Measurements from ENCODE around the gene IFNL2.
"Not testable (repeated sequence)": the region's sequence is repeated elsewhere in the genome, so short reads cannot be mapped to it uniquely, and the experiment has no call there.

The IFNL2 gene

DNA sequence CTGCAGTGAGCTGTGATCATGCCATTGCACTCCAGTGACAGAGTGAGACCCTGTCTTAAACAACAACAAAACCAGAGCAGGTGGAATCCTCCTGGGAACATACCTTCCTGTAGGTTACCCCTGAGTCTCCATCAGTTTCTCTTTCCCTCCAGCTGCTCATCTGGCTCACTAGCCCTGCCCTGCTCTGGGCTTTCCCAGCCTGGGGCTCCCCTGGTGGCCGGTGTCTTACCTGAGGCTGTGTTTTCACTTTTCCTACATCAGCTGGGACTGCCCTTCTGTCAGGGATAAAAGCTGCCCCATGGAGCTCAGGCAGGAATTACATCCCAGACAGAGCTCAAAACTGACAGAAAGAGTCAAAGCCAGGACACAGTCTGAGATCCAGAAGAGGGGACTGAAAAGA lies at the start of gene IFNL2:
IFNL2 (plus strand) TSS at position 312 of the 400 bp plus-strand sequence. CDS start 173 bp downstream, outside the sequence.
- not testable (repeated sequence) for DNase-seq

DNA sequence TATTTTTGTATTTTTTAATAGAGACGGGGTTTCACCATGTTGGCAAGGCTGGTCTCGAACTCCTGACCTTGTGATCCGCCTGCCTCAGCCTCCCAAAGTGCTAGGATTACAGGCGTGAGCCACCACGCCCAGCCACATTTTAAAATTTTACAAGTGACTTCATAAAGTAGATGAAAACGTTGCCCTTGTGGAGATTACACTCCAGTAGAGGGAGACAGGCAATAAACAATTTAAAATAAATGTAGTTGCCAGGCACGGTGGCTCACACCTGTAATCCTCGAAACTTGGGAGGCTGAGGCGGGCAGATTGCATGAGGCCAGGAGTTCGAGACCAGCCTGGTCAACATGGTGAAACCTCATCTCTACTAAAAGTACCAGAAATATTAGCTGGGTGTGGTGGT lies 49.1 kb upstream of the IFNL2 start:
- not testable (repeated sequence) for DNase-seq

DNA sequence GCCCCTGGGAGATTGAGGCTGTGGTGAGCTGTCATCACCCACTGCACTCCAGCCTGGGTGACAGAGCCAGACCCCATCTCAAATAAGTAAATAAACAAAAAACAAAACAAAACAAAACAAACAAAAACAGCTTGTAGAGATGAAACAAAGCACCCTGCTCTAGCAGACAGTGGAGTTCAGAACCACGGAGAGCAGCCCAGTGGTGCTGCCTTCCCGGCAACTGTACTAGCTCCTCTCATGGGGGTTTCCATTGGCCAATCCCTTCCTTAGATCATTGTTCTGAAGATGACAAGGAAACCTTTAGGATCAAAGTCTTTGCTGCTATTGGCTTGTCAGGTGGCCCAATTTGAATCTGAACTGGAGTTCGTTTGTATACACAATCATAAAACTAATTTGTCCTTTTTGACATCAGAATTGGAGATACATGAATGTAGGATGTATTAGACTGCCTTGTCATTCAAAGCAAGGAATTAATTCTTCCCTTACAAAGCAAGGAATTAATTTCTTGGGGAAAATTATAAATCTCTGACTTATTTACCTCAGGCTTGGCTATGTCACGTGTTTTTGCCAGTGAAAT lies 44.4 kb upstream of the IFNL2 start:
- DNase-seq = no peak

DNA sequence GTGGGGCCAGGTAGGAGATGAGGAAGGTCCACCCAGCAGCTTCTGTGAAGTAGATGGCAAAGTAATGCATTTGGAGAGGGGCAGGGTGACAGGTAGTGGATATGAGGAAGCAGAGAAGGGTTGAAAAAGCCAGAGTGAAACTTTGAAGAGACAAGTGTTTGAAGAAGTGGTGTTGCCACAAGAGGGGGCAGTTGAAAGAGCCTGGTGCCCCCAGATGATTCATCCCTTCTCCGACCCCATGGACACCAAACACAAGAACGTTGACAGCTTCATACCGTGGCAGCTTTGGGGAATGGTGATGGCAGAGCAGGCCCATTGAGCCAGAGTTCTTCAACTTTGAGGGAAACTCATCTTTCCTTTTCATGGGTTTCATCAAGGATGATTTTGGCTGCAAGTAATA lies 43.3 kb upstream of the IFNL2 start:
- no peak for DNase-seq

DNA sequence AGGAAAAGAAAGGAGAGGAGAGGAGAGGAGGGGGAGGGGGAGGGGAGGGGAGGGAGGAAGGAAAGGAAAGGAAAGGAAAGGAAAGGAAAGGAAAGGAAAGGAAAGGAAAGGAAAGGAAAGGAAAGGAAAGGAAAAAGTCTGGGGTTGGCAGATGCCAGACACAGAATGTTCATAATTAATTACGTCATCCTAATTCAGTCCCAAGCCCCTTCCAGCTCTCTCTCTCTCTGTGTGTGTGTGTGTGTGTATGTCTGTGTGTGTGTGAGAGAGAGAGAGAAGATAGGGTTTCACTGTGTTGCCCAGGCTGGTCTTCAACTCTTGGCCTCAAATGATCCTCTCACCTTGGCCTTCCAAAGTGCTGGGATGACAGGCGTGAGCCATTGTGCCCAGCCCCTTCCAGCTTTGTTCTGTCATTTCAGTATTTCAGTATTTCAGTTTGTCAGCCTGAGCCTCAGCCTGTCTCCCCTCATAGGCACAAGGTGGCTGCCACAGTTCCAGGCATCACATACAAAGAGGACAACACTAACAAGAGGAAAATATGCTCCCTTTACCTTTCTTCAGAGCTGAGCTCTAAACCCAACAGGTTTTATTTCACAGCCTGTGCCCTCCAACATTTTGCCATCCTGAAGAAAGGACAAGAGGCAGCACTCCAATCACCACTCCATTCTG lies 38.0 kb upstream of the IFNL2 start:
- no peak for DNase-seq

DNA sequence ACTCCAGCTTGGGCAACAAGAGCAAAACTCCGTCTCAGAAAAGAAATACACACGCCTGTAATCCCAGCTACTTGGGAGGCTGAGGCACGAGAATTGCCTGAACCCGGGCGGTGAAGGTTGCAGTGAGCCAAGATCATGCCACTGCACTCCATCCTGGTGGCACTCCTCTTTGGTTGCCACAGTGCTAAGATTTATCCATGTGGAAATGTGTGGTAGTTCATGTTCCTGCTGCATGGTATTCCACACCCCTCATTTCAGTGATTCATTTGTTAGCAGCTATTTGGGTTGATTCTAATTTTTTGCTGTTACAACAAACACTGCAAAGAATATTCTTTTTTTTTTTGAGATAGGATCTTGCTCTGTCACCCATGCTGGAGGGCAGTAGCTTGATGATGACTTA lies 35.5 kb upstream of the IFNL2 start:
- no peak for DNase-seq

DNA sequence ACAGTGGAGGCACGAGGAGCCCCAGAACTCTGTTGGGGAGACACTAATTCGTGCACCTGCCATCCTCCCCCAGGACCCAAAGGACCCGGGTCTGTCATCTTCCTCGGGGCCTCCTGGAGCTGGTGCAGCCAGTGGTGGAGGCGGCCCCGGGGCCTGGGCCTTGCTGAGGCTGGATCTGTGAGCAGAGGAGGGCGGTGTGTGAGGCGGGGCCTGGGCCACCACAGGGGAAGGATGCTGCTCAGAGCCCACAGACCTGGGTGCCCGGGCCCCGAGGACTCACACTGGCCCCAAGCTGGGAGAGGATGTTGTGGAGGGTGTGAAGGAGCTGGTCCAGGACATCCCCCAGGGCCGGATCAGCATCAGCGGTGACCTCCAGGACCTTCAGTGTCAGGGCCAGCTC lies 31.7 kb upstream of the IFNL2 start:
- peak; percentile 47 for DNase-seq

DNA sequence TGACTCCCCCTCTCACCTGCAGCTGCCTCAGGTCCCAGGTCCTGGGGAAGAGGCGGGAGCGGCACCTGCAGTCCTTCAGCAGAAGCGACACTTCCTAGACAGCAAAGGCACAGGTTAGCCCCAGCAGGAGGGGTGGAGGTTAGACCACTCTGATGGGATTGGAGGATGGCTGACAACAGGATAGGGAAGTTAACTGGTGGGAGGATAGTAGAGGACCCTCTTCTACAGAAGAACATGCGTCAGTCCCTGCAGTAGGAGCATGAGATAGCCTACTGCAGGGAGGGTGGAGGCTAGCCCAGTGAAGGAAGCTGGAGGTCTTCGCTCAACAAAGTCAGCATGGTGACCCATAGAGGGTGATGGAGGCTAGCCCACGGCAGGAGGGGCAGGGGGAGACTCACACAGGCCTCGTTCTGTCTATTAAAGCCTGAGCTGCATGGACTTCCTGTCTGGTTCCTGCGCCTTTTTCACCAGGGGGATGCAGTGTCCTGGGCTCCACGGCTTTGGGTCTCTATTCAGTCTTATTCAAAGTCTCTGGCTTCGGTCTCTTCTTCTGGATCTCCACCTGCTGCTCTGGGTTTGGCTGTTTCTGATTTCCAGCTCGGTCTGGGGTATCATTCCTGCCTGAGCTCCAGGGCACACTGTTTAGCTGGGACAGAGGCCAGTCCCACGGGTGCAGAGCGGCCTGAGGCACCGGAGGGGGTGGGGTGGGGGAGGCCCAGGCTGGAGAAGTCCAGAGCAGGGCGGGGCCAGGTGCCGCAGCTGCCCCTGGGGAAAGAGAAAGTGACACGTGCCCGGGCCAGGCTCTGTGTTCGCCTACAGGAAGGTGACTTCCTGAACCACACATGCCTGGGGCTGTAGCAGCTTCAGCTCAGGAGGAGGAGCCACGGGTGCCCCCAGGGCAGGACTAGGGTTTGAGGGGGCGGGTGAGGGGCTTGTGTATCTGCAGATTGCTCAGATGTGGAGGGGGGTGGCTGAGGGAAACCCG lies 30.7 kb upstream of the IFNL2 start:
- peak; percentile 52 for DNase-seq

DNA sequence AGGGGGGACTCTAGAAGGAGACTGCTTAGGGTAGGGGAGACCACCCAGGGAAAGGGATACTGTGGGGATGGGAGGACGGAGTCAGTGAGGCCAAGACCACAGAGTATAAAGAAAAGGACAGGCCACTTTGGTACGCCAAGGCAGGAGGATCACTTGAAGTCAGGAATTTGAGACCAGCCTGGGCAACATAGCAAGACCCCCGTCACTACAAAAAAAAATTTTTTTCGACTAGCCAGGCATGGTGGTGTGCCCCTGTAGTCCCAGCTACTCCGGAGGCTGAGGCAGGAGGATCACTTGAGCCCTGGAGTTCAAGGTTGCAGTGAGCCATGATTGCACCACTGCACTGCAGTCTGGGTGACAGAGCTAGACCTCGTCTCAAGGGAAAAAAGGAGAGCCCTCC lies 30.0 kb upstream of the IFNL2 start:
- DNase-seq = no peak

DNA sequence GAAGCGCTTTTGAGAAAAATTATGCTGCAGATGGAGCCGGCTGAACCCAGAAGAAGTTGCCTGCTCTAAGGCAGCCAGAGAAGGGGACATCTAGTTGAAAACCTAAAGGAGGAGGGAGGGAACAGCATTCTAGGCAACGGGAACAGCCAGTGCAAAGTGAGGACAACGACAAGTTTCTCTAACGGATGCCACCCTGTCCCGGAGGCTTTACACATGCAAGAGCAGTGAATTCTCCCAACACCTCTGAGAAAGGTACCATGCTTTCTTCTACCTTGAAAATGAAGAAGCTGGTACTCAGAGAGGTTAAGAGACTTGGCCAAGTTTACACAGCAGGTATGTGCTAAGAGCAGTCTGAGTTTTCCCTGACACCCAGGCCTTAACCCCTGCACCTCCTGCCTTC lies 29.3 kb upstream of the IFNL2 start:
- DNase-seq = no peak

DNA sequence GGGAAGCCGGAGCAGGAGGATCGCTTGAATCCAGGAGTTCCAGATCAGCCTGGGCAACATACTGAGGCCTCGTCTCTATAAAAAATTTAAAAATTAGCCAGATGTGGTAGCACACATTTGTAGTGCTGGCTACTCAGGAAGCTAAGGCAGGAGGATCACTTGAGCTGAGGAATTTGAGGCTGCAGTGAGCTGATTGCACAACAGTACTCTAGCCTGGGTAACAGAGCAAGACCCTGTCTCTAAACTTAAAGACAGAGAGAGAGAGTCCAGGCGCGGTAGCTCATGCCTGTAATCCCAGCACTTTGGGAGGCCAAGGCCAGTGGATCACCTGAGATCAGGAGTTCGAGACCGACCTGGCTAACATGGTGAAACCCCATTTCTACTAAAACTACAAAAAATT lies 27.8 kb upstream of the IFNL2 start:
- DNase-seq = no peak

DNA sequence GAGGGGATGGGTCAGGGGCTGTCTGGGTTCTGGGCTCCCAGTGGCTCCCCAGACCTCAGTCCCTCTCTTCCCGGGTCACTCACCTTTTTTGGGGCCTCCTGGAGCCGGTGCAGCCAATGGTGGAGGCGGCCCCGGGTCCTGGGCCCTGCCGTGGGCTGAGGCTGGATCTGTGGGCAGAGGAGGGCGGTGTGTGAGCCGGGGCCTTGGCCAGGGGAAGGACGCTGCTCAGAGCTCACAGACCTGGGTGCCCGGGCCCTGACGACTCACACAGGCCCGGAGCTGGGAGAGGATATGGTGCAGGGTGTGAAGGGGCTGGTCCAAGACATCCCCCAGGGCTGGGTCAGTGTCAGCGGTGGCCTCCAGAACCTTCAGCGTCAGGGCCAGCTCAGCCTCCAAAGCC lies 24.5 kb upstream of the IFNL2 start:
- DNase-seq = not testable (repeated sequence)

DNA sequence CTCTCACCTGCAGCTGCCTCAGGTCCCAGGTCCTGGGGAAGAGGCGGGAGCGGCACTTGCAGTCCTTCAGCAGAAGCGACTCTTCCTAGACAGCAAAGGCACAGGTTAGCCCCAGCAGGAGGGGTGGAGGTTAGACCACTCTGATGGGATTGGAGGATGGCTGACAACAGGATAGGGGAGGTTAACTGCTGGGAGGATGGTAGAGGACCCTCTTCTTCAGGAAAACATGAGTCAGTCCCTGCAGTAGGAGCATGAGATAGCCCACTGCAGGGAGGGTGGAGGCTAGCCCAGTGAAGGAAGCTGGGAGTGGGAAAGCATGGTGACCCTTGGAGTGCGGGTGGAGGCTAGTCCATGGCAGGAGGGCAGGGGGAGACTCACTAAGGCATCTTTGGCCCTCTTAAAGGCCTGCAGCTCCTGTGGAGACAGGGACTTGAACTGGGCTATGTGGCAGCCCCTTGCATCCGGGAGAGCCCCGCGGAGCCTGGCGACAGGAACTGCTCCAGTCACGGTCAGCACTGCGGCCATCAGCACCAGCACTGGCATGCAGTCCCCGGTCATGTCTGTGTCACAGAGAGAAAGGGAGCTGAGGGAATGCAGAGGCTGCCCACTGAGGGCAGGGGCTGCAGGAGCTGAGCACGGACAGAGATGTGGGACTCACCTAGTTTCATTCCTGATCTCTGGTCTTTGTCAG lies 23.6 kb upstream of the IFNL2 start, which contains the start of gene IFNL3:
IFNL3 (minus strand) TSS at position 597 of the 691 bp plus-strand sequence; CDS start at position 558, 39 bp downstream.
- not testable (repeated sequence) for DNase-seq

DNA sequence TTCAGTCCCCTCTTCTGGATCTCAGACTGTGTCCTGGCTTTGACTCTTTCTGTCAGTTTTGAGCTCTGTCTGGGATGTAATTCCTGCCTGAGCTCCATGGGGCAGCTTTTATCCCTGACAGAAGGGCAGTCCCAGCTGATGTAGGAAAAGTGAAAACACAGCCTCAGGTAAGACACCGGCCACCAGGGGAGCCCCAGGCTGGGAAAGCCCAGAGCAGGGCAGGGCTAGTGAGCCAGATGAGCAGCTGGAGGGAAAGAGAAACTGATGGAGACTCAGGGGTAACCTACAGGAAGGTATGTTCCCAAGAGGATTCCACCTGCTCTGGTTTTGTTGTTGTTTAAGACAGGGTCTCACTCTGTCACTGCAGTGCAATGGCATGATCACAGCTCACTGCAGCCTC lies 23.0 kb upstream of the IFNL2 start:
- DNase-seq = not testable (repeated sequence)

DNA sequence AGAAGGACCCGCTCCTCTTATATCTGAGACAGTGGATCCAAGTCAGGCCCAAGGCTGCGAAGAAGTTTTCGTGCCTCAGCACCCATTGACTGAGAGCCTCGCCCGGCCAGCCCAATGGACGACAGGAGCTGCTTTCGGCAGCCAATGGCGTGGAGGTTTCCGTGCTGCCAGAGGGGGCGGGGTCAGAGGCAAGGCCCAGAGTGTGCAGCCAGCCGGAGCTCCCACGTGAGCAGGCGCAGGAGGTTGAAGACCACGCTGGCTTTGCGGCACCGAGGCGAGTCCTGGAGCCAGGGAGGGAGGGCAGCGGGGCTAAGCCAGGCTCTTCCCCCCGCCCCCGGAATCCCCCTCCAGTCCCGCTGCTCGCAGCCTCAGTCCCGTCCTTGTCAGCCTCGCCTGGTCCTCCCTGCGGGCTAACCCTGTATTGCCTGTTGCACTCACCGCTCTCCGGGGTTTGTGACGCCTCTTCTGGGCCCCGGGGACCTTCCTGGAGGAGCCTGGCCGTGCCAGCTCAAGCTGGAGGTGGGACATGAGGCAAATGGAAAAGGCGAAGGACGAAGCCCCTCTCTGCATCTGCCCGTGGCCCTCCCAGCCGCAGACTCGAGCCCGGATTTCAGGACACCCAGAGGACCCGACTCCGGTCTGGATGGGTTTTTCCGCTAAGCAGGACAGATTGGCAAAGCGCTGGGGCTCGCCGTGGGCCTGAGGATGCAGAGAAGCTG lies 21.1 kb upstream of the IFNL2 start:
- peak; percentile 32 for DNase-seq

DNA sequence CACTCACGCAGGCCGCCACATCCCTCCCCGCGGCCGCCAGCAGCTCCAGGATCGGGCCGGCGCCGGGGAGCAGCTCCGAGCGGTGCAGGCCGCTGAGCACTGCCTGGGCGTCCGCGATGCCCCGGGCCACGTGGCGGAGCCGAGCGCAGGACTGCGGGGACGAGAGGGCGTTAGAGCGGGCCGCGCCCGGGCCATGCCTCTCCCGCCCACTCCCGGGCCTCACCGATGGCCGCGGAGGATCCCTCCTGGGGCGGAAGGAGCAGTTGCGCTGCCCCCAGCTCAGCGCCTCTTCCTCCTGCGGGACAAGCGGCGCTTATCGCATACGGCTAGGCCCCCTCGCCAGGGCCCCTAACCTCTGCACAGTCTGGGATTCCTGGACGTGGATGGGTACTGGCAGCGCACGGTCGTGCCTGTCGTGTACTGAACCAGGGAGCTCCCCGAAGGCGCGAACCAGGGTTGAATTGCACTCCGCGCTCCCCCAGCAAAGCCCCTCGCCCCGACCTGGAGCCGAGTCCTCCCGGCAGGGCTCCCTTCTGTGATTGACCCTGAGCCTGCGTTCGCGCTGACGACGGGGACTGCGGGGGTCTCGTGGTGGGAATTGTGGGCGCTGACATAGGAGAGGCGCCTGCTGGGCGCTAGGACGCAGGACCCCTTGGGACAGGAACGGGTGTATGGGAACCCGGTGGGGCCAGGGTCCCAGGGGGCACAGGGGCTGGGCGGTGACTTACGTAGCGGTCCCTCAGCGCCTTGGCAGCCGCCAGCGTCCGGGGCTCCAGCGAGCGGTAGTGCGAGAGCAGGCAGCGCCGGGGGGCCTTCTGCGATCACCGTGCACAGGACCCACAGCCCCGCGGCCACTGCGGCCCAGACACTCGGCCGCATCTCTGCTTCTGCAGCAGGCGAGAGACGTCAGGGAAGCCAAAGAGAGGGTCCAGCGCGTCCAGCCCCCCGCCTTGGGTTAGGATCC lies 20.2 kb upstream of the IFNL2 start:
- DNase-seq = no peak

DNA sequence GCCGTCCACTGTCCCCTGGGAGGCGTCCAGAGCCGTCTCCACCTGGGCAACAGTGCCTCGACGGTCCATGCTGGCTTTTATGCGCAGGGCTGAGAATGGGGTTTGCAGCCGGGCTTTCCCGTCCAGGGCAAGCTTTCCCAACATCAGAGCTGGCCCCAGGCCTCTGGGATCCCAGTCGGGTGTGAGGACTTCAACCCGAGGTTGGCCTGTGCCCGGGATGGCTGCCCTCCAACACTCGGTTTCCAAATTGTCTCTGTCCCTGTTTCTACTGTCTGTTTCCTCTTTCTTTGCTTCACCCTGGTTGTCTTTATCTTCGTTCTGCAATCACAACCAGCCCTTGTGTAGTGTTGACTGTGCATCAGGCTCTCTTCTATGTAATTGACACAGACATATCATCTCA lies 19.4 kb upstream of the IFNL2 start, which contains the start of gene IFNL4:
IFNL4 (minus strand) TSS at position 51 of the 400 bp plus-strand sequence.
- DNase-seq = no peak

DNA sequence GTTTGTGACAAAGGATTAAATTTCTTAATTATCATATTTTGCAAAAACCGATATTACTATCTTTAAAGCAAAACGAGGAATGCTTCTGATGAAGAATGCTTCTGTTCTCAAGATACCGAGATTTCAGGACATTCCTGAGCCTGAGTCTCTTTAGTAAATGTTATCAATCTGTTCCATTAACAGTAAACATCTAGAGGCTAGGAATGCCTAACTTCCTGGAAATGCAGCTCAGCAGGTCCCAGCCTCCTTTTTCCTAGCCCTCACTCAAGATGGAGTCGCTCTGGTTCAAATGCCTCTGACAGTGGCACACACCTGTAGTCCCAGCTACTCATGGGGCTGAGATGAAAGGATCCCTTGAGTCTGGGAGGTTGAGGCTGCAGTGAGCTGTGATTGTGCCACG lies 17.1 kb upstream of the IFNL2 start:
- DNase-seq = no peak

DNA sequence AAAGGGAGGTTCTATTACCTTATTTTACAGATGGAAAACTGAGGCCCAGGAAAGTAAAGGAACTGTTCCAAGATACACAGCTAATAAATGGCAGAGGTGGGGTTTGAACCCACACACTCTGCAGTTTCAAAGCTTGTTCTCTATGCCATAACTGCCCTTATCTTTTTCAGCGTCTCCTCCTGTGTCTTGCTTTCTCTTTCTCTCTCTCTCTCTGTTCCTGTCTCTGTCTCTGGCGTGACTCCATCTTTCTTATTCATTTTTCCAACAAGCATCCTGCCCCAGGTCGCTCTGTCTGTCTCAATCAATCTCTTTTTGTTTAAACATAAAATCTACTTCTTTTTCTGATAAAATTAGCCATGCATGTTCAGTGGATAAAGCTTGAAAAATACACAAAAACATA lies 16.4 kb upstream of the IFNL2 start:
- DNase-seq = no peak

DNA sequence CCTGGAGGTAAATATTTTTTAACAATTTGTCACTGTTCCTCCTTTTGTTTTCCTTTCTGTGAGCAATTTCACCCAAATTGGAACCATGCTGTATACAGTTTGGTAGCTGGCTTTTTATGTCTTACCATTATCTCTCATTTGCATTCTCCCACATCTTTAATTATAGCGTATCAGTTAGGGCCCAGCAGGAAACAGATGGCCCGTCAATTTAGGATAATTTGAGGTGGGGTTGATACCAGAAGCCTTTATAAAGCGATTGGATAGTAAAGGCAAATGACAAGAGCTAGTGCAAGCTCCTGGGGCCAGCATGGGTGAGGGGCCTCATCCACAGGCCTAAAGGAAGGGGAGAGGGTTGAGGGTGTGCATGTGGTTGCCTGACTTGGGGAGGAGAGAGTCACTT lies 15.7 kb upstream of the IFNL2 start:
- DNase-seq = no peak
